COLO668 (cell line): Measurements from ENCODE around the gene NRG2.

ENCODE experiments used
- DNase-seq: peaks from one replicate; lab custom pipeline; 2025; ENCODE audit not compliant: unreplicated experiment; lab: John Stamatoyannopoulos, UW

The NRG2 gene

DNA sequence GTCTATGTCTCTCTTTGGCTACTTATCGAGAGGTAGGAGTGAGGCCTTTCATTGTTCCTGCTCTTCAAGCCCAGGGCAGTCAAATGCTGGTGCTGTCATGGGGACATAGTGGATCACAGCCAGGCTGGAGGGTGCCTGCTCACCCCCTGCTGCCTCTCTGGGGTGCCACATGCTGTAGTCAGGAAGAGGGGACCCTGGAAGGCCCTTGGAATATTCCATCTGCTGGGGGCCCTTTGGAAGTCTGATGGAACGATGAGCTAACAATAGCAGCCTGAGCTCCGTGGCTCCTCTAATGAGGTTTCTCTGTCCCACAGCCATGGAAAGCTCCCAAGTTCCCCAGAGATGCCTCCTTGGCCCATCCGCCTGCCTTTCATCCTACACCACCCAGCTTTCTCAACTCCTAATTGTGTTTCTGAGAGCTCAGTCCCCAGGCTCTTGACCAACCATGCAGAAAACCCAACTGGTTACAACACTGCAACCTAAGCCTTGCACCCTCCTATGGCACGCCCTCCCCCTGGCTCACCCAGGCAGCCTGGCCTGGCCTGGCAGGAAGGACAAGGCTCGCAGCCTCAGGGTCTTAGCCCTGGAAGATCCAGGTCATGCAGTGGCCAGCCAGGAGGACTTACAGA lies 91.7 kb downstream of the NRG2 start:
- DNase-seq = no peak

DNA sequence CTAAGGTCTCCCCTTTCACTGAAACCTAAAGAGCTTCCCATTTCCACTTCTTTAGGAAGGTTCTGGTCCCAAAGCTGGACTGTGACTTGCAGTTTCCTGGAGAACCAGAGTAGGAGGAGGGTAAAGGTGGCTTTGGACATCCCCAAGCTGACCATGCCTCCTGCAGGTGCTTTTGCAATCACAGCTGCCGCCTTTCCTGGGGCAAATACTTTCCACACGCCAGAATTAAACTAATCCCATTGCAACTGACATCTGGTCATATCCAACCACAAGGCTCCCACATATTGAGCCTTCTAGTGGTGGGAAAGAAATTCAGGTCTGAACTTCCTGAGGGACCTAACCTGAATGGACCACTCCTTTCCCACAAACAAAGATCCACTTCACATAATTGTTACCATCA lies 92.7 kb downstream of the NRG2 start:
- DNase-seq = no peak

DNA sequence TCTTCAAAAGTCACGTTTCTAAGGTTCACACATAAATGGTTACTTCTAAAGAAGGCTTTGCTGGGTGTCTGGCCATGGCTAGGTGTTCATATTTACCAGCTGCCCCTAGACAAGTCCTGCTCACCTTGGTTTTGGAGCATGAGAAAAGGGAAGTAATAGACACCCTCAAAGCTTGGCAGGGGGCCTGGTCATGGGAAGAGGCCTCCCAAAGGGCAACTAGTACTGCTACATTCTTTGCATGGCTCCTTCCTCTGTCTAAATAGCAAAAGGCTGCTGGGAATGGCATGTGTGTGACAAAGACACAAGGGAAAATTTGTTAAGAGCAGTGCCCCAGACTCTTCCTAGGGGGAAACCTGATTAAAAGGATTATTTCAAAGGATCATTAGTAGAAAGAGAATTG lies 93.4 kb downstream of the NRG2 start:
- no peak for DNase-seq

DNA sequence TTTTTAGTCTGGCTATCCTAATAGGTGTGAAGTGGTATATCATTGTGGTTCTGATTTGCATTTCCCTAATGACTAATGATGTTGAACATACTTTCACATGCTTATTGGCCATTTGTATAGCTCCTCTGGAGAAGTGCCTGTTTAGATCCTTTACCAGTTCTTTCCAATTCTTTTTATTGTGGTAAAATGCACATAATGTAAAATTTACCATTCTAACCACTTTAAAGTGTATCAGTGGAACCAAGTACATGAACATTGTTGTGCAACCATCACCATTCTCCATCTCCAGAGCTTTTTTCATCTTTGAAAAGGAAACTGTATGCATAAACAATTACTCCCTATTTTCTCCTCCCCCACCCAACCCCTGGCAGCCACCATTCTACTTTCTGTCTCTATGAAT lies 95.4 kb downstream of the NRG2 start:
- DNase-seq = no peak

DNA sequence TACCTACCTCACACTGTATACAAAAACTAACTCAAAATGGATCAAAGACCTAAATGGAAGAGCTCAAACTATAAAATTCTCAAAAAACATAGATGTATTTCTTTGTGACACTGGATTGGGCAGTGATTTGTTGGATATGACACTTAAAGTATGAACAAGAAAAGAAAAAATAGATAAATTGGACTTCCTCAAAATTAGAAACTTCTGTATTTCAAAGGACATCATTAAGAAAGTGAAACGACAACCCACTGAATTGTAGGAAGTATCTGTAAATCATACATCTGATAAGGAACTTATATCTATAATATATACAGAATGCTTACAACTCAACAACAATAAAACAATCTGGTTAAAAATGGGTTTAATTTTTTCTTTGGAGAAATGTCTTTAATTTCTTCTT lies 96.7 kb downstream of the NRG2 start:
- no peak for DNase-seq

DNA sequence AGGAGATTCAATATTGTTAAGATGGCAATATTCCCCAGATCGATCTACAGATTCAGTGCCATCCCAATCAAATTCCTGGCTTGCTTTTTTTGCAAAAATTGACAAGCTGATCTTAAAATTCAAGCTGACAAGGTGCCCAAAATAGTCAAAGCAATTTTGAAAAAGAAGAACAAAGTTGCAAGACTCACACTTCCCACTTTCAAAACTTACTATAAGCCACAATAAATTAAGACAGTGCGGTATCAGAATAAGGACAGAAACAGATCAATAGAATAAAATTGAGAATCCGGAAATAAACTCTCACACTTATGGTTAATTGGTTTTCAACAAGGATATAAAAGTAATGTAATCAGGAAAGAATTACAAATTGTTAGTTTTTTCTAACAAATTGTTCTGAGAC lies 97.1 kb downstream of the NRG2 start:
- no peak for DNase-seq

DNA sequence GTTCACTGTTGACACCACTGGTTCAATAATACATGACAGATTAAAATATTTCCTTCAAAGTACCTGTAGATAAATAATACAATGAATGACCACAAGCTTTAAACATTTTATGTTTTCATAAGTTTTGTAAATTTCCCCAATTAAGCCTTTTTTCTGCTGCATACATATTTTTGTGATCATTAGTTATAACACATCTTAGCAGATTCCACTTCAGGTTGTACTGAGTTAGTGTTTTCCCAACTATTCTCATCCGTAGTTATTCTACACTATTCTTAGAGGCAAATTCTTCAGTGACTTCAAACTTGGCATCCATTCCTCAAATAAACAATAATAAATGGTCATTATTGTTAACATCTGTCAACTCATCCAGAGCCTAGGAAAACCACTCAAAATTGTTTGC lies 100.9 kb downstream of the NRG2 start:
- DNase-seq = no peak

DNA sequence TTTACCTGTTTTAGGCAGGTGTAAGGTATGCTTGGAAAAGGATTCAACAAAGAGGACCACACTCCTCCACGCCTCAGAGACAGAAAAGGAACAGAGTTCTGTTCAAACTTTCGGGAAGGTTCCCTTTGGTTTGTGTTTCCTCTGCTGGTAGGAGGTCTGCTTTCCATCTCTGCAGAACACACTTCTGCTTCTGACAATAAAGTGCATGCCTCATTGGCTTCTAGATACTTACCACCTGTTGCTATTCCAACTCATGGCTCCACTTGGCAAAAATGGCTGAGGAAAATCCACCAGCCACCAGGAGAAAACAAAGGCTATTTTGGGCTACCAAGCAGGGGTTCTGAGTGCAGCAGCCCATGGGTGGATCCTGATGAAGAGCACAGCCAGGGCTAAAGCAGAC lies 112.7 kb downstream of the NRG2 start:
- DNase-seq = no peak

DNA sequence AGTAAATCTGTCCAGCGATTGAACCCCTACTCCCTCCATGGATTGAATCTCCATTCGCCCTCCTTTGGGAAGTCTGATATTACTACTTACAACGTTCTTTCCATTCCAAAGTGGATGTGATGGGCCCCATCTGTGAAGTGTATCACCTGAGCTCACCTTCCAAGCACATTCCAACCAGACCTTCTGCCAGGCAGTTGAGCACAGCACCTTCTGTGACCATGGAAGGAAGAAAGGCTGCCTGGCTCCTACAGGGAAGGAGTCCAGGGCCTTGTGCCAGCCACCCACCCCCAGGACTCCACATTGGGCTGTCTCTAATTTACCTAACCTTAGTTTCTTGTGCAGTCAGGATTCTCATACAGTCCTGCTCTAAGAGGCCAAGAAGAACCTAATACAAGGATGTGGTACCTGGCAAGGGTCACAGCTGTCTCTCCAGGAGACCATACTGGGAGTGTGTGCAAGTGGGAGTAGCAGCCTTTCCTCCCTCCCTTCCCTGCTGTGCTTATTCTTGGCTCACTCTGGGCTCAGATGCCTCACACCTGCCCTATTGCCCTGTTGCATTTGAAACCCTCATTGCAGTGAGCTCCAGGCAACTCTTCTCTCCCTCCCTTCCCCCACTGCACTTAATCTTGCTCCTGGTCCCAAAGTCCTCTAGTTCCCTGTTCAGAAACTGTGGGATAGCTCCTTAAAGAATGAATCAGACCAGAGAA lies 116.1 kb downstream of the NRG2 start:
- no peak for DNase-seq

DNA sequence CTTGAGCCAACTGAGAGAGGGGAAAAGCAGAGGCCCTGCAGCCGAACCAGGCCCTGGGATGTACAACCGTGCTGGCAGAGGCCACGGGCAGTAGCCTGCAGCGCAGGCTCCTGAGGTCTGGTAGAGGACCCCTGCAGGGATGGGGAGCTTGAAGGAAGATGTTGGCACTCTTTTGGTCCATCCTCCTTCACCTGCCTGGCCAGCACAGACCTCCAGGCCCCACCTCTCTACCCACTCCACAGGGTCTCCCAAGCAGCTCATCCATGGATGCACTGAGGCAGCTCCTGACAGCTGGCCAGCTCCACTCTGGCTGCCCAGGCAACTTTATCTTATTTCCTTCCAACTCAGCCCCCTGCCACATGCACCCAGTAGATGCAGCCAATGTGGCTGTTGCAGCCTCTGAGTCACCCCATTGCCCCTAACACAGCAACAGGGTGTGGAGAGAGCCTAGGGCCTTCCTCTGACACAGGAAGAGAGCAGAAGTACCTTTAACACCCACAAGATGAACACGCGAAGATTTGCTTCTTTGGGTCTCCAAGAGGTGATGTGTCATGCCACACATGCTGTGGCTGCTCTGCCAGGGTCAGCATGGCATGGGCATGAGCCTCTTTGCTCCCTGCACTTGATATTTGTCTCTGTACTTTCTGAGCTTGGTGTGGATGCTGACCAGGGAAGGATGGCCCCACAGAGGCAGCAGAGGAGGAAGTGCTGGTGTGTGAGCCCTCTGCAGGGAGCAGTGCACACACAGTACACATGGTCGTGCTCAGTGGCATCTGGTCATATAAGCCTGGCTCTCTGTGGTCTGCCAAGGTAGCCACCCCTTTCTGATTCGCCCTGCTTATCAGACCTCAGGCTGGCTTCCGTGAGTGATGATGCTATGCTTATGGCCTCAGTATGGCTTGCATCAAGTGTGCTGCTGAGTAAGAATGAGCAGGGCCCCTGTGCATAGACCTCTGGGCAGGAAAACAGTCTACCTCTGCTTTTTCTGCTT lies 117.2 kb downstream of the NRG2 start:
- no peak for DNase-seq

DNA sequence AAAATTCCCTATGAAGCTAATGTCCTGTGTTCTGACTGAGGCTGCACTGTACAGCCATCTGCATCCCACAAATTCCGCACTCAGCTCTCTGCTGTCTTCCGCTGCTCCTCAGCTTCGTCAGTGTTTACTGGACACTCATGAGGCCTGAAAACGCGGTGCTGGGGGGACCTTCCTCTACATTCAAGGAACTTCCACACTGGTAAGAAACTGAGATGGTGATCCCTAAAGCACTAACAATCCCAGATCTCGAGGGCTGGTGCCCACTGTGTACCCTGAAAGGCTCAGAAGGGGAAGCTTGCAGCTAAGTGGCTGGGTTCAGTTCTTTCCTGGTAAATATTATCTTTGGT lies 117.9 kb downstream of the NRG2 start:
- no peak for DNase-seq

DNA sequence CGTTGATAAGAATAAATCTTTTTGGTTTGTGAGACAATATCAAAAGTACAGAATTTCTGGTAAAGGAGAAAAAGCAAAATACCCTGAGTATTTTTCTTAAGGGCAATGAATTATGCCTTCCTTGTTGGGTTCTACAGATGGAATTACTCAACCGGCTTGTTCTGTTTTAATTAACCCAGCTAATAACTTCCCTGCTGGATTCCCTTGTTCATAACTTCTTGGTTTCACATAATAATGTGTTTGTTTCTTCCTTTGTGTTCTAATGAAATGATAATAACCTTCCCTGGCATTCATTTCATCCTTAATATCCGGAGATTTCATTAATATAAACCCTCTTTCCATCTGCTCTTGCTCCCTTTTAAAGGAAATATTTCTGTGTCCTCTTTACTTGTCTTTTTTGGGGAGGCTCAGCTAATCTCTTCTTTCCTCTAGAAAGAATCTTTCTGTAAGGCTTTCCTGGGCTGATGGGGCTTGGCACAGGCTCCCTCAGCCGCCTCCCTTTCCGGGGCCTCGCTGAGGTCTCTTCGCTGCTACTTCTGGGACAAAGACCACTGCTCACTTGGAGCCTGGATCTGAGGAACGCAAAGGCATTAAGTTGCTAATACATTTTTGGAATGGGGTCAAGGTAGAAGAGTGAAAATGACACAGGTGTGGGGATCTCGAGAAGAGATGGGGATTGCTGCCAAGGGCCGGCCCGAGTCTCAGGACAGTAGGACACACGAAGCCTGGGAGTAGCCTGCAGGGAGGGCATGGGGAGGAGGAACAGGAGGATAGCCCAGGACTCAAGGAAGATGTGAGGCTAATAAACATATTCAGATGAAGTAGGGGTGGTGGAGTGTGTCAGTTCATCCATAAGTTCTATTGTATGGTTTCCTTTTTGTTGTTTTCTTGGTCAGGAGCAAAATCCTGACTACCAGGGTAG lies 118.5 kb downstream of the NRG2 start:
- DNase-seq = no peak

DNA sequence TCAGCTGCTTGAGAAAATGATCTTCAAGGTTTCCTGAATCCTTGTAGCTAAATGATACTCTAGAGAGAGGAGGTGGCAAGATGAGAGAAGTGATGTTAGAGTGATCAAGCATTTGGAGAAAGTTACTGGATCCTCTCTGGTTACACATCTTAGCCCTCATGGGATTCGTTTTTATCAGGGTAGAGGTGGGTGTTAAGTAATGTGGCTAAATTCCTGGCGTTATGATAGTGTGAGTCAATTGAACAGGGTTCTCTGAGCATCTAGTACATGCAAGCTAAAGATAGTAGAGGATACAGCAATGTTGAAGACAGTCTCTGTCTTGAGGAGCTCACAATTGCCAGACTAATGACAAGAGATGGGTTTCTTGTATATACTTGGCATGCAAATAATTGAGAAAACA lies 123.8 kb downstream of the NRG2 start:
- DNase-seq = no peak

DNA sequence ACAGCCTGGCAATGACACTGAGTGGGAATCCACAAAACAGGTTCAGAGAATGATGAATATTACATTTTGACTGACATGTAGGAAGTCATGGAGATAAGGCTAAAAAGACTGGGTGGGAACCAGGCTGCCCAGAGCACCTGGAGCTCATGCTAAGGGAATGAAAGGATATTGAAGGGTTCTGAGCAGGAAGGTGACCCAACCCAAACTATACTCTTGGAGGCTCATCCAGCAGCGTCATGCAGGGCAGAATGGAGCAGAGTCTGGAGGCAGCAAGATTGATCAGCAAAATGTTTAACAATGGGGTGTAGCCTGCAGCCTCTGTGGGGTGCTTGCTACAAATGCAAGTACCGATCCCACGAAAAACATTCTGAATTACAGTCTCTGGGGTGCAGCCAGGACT lies 127.3 kb downstream of the NRG2 start:
- DNase-seq = no peak

DNA sequence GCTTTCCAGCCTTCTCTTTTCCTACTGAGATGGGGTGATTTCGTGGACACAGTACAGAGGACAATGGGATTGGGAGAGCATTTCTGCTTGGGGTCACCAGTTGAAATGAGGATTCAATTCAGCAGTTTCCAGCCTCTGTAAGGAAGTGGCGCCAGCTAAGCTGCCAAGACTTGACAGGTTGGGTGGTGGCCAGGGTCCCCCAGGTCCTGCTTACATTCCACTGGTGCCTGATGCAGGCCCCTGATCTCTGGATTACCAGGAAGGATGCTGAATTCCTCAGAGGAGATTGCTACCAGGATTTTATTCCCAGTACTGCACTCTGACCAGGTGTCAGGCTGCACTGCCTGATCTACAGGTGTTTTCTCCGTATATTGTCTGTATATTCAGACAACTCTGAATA lies 127.8 kb downstream of the NRG2 start:
- DNase-seq = no peak

DNA sequence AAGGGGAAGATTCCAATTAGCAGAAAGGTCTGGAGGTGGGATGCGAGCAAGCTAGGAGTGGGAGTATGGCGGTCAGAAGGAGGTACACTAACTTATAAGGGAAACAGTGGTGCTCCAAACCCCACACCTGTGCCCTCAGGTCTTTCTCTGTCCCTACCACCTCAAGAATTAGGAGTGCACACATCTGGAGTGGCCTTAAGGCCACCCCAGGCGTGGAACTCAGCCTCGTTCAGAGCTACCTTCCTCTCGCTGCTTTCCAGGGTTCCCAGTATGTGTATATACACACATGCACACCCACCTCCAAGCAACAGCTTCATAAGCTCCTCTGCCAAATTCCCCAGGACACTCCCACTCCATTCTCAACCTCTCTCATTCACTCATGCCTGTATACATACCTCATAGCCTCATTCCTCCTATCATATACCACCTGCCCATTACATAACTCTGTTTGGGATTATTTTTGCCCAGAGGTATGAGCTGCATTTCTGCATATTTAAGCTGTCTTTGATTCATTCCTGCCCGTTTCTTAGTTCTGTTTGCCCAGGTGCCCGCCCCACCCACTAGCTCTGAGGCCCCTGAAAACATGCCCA lies 128.8 kb downstream of the NRG2 start:
- DNase-seq = no peak

DNA sequence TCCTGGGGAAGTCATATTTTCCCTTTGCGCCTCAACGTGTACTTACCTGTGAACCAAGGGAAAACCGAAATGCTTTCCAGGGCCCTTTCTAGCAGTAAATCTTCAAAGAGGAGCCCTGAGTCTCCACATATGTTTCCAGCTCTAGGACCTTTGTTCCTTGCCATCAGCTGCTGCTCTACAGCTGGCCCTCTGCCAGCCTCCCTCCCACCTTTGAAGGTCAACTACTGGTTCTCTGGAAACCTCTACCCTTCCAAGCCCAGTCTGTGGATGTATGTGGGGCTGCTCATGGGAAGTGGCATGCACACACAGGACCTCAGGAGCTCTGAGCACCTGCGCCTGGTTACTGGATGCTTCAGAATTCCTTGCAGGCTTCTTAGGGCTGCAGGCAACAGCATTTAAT lies 130.3 kb downstream of the NRG2 start:
- no peak for DNase-seq

DNA sequence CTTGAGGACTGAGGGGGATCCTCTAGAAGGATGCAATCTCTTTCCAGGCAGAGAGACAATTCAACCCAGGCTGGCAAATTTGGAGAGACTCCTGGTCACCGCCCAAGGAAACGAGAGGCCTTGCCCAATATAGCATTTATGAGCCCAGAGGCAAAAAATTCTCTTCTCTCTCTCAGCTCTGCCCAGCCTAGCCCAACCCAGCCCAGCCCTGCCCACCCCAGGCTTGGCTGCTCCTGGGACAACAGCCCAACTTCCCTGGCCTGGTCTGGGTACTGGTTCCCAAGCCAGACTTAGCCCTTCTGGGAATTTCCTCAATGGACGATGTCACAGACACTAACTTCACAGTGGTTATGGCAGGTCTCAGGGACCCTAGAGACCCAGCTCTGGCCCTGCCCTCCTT lies 130.9 kb downstream of the NRG2 start:
- no peak for DNase-seq

DNA sequence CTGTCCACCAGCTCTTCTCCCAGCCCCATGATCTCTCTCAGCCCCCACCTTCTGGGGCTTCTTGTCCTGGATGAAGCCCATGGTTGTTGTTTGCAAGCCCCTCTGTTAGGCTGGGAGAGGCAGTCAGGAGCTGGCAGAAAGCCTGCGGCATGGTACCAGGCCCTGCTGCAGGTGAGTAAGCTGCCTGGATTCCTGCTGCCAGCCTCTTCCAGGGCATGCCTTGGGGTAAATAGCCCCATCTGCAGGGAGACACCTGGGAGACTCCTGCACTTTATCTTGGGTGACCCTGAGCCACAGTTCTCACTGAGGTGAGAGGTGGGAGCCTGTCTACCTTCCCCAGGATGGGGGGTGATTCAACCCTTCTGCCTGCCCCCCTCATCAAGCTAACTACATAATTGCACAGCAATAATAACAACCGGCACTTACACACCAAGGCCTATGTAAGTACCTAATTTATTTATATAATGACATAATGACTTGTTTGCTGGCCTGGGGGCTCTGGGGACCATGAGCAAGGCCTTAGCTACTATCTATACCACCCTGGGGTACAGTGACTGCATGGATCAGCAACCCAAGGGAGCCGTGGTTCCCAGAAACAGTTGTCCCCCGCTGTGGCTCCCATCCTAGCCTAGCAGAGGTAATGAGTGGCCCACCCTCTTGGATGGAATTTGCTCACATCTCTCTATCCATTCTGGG lies 131.5 kb downstream of the NRG2 start:
- no peak for DNase-seq

DNA sequence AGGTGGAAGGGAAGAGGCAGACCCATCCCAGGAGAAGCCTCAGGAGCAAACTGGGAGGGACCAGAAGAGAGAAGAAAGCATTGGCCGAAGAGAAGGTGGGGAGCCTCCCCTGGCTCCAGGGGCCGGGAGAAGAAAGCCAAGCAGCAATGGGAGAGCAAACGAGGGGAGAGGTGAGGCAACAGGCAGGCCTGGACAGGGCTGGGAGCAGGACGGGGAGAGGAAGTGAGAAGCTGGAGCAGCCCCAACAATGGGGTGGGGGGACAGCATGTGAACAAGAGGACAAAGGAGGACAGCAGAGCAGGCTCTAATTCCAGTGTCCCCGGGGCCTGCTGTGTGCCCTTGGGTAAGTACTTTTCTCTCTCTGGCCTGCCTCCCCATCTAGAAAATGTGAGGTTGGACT lies 132.2 kb downstream of the NRG2 start:
- DNase-seq = no peak
